ENCODE results near the gene CADM2. TPM values are rescaled to one million over a fixed set of nuclear protein-coding genes. Genes with fewer than 3 reads are reported as not detected.

The CADM2 gene
- total RNA-seq, 2 donors from 2014 or later: not detected

DNA sequence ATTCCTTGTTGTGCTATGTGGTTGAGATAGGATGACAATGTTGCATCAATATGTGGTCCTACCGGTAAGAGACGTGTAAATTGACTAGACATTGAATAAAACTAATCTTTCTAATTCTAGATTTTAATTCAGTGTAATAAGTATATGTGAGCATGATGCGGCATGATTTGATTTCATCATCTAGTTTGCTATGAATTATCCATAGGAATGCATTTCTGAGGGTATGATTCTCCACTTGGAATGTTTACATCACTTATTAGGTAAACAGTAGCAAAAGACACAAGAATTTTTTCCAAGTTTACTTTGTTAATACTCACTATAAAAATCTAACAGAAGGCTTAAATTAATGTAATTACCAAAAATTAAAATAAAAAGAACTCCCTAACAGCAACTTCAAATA, 353.5 kb downstream of the CADM2 start:
- peaks cover 11% of the 10 kb centered on the region for H3K9me3 Mint-ChIP-seq
- no peak overlapping the region for H3K27ac Mint-ChIP-seq
- H3K27me3 Mint-ChIP-seq: no peaks in the 10 kb centered on the region
- no peaks in the 10 kb centered on the region for H3K4me1 Mint-ChIP-seq
- H3K4me3 Mint-ChIP-seq: no peak overlapping the region
- no peaks in the 10 kb centered on the region for H3K36me3 Mint-ChIP-seq (ENCODE audit: low read depth)
- no peak for ATAC-seq (replicated peaks)

GRCh38 chr3:85313380-85313779, 354.6 kb downstream of the CADM2 start:
- peaks cover 9% of the 10 kb centered on the region for H3K9me3 Mint-ChIP-seq
- no peaks in the 10 kb centered on the region for H3K36me3 Mint-ChIP-seq (ENCODE audit: low read depth)
- no peaks in the 10 kb centered on the region for H3K27me3 Mint-ChIP-seq
- no peak overlapping the region for H3K4me3 Mint-ChIP-seq
- no peak for ATAC-seq (replicated peaks)
- H3K27ac Mint-ChIP-seq: no peak overlapping the region
- no peaks in the 10 kb centered on the region for H3K4me1 Mint-ChIP-seq

DNA sequence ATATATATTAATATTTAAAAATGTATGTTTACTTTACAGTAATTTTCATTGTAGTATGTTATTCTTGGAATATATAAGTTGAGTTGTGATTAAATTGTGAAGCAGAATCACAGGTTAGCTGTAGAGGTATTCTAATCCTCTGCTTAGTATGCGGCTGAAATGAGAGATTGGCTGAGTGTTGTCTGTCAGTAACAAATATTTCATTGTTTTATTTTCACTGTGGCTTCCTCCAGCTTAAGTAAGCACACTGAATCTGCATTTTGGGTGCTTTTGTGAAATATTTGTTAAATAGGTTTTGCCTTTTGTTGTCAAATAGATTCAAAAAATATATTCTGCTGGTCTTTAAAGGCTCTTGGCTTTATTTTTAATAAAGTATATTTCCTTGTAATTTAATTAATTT, 357.5 kb downstream of the CADM2 start:
- Mint-ChIP-seq H3K27ac (no peak overlapping the region), H3K27me3 (no peaks in the 10 kb centered on the region), H3K4me3 (no peak overlapping the region), H3K9me3 (peaks cover 3% of the 10 kb centered on the region), H3K36me3 (ENCODE audit: low read depth) (no peaks in the 10 kb centered on the region), H3K4me1 (no peaks in the 10 kb centered on the region)
- ATAC-seq (replicated peaks): no peak

- ATAC-seq (replicated peaks): no peak
- Mint-ChIP-seq H3K27ac (no peak overlapping the region), H3K4me1 (no peaks in the 10 kb centered on the region), H3K36me3 (ENCODE audit: low read depth) (no peaks in the 10 kb centered on the region), H3K27me3 (no peaks in the 10 kb centered on the region), H3K4me3 (no peak overlapping the region), H3K9me3 (peaks cover 4% of the 10 kb centered on the region)
These were observed 363.1 kb downstream of the CADM2 start for GRCh38 chr3:85321892-85322291.

- Mint-ChIP-seq H3K4me3 (no peak overlapping the region), H3K4me1 (no peaks in the 10 kb centered on the region), H3K9me3 (no peaks in the 10 kb centered on the region), H3K27ac (no peak overlapping the region), H3K36me3 (ENCODE audit: low read depth) (no peaks in the 10 kb centered on the region), H3K27me3 (no peaks in the 10 kb centered on the region)
- ATAC-seq (replicated peaks): no peak
These were observed 371.3 kb downstream of the CADM2 start for GRCh38 chr3:85330071-85330470.

GRCh38 chr3:85337895-85338294, 379.1 kb downstream of the CADM2 start:
- no peak overlapping the region for H3K27ac Mint-ChIP-seq
- H3K4me3 Mint-ChIP-seq: no peak overlapping the region
- no peaks in the 10 kb centered on the region for H3K9me3 Mint-ChIP-seq
- no peaks in the 10 kb centered on the region for H3K36me3 Mint-ChIP-seq (ENCODE audit: low read depth)
- no peak for ATAC-seq (replicated peaks)
- no peaks in the 10 kb centered on the region for H3K27me3 Mint-ChIP-seq
- H3K4me1 Mint-ChIP-seq: no peaks in the 10 kb centered on the region

GRCh38 chr3:85342915-85343314, 384.1 kb downstream of the CADM2 start:
- no peaks in the 10 kb centered on the region for H3K36me3 Mint-ChIP-seq (ENCODE audit: low read depth)
- ATAC-seq (replicated peaks): no peak
- no peaks in the 10 kb centered on the region for H3K4me1 Mint-ChIP-seq
- H3K4me3 Mint-ChIP-seq: no peak overlapping the region
- no peak overlapping the region for H3K27ac Mint-ChIP-seq
- no peaks in the 10 kb centered on the region for H3K9me3 Mint-ChIP-seq
- H3K27me3 Mint-ChIP-seq: no peaks in the 10 kb centered on the region

DNA sequence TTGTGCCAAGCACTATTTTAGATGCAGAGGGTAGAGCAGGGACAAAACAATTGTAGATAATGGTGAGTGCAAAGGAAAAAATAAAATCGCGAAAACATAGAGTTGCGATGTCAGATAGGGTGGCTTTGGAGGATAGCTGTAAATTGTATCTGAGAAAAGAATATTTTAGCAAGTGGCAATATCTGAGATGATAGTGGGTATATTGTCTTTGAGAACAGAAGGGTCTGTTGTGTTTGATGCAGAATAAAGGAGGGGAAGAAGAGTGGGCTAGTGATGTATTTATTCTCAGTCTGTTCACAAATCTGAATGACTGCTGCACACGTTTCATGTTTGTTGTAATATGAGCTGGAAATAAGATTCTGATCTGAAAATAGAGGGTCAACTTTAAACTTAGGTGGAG, 396.8 kb downstream of the CADM2 start:
- no peak overlapping the region for H3K27ac Mint-ChIP-seq
- peaks cover 12% of the 10 kb centered on the region for H3K9me3 Mint-ChIP-seq
- ATAC-seq (replicated peaks): no peak
- H3K4me3 Mint-ChIP-seq: no peak overlapping the region
- no peaks in the 10 kb centered on the region for H3K27me3 Mint-ChIP-seq
- H3K36me3 Mint-ChIP-seq (ENCODE audit: low read depth): no peaks in the 10 kb centered on the region
- no peaks in the 10 kb centered on the region for H3K4me1 Mint-ChIP-seq

- no peak overlapping the region for H3K27ac Mint-ChIP-seq
- H3K9me3 Mint-ChIP-seq: peaks cover 9% of the 10 kb centered on the region
- no peaks in the 10 kb centered on the region for H3K36me3 Mint-ChIP-seq (ENCODE audit: low read depth)
- ATAC-seq (replicated peaks): no peak
- H3K27me3 Mint-ChIP-seq: no peaks in the 10 kb centered on the region
- H3K4me3 Mint-ChIP-seq: no peak overlapping the region
- H3K4me1 Mint-ChIP-seq: no peaks in the 10 kb centered on the region
These were observed 402.1 kb downstream of the CADM2 start for GRCh38 chr3:85360742-85361387.

- no peak overlapping the region for H3K4me3 Mint-ChIP-seq
- H3K36me3 Mint-ChIP-seq (ENCODE audit: low read depth): no peaks in the 10 kb centered on the region
- H3K9me3 Mint-ChIP-seq: peaks cover 4% of the 10 kb centered on the region
- no peak overlapping the region for H3K27ac Mint-ChIP-seq
- H3K27me3 Mint-ChIP-seq: no peaks in the 10 kb centered on the region
- no peaks in the 10 kb centered on the region for H3K4me1 Mint-ChIP-seq
- ATAC-seq (replicated peaks): no peak
These were observed 405.6 kb downstream of the CADM2 start for GRCh38 chr3:85364296-85364909.

GRCh38 chr3:85370341-85370740, 411.6 kb downstream of the CADM2 start:
- Mint-ChIP-seq H3K4me1 (no peaks in the 10 kb centered on the region), H3K27me3 (no peaks in the 10 kb centered on the region), H3K9me3 (peaks cover 7% of the 10 kb centered on the region), H3K4me3 (no peak overlapping the region), H3K36me3 (ENCODE audit: low read depth) (no peaks in the 10 kb centered on the region), H3K27ac (no peak overlapping the region)
- ATAC-seq (replicated peaks): no peak

DNA sequence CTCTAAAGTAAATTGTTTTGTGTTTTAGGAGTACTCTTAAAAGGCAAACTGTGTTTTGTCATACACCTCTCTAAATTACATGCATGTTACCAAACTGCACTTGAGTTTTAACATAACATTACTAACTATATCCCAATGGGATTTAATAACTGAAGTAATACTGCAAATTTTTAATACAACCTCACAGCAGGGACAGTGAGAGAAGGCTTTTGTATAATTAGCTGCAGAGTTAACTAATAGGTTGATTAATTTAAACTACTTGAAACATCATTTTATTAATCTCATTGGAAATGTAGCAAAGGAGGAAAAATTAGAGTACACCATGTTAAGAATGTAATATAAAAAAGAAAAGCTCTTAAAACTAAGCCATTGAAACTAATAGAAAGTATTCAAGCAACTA, 417.3 kb downstream of the CADM2 start:
- Mint-ChIP-seq H3K4me1 (no peaks in the 10 kb centered on the region), H3K27ac (no peak overlapping the region), H3K27me3 (no peaks in the 10 kb centered on the region), H3K9me3 (peaks cover 7% of the 10 kb centered on the region), H3K36me3 (ENCODE audit: low read depth) (no peaks in the 10 kb centered on the region), H3K4me3 (no peak overlapping the region)
- no peak for ATAC-seq (replicated peaks)

GRCh38 chr3:85377115-85377514, 418.3 kb downstream of the CADM2 start:
- Mint-ChIP-seq H3K27me3 (no peaks in the 10 kb centered on the region), H3K27ac (no peak overlapping the region), H3K4me3 (no peak overlapping the region), H3K4me1 (no peaks in the 10 kb centered on the region), H3K9me3 (peaks cover 7% of the 10 kb centered on the region), H3K36me3 (ENCODE audit: low read depth) (no peaks in the 10 kb centered on the region)
- no peak for ATAC-seq (replicated peaks)

- H3K4me1 Mint-ChIP-seq: no peaks in the 10 kb centered on the region
- no peak overlapping the region for H3K27ac Mint-ChIP-seq
- no peaks in the 10 kb centered on the region for H3K36me3 Mint-ChIP-seq (ENCODE audit: low read depth)
- H3K4me3 Mint-ChIP-seq: no peak overlapping the region
- H3K9me3 Mint-ChIP-seq: peaks cover 3% of the 10 kb centered on the region
- H3K27me3 Mint-ChIP-seq: no peaks in the 10 kb centered on the region
- no peak for ATAC-seq (replicated peaks)
These were observed 425.6 kb downstream of the CADM2 start for GRCh38 chr3:85384372-85384771.

GRCh38 chr3:85387913-85388505, 429.2 kb downstream of the CADM2 start:
- no peaks in the 10 kb centered on the region for H3K27me3 Mint-ChIP-seq
- no peak for ATAC-seq (replicated peaks)
- no peak overlapping the region for H3K4me3 Mint-ChIP-seq
- no peak overlapping the region for H3K27ac Mint-ChIP-seq
- H3K9me3 Mint-ChIP-seq: peaks cover 13% of the 10 kb centered on the region
- no peaks in the 10 kb centered on the region for H3K36me3 Mint-ChIP-seq (ENCODE audit: low read depth)
- no peaks in the 10 kb centered on the region for H3K4me1 Mint-ChIP-seq

Data from activated T-helper 17 cell treated with anti-CD3 and anti-CD28 coated beads, Interleukin-2, amount 50 U/mL, for 72 hours (primary cell).